Astrocyte (in vitro differentiated cells and primary cell): ENCODE measurements around the gene KCNJ16. TPM values are rescaled to one million over a fixed set of nuclear protein-coding genes. Genes with fewer than 3 reads are reported as not detected.

Experiments
- DNase-seq: peaks from one replicate; pipeline ENCODE4 v3.0.0-alpha.2; 2010; ENCODE audit warnings: low read depth
- FAIRE-seq: peaks from 2 replicates; lab custom pipeline; 2011; peaks lifted over from hg19 to GRCh38; lab: Jason Lieb, UNC
- H2AFZ ChIP-seq: 2 replicates; pipeline ENCODE4 v1.6.0; 2012; ENCODE audit warnings: low read depth, low read length, inconsistent platforms
- H3K27ac ChIP-seq: 2 replicates; pipeline ENCODE4 v1.5.1; 2011; ENCODE audit warnings: low read depth, low read length, inconsistent platforms
- H3K27me3 ChIP-seq: 2 replicates; pipeline ENCODE4 v1.6.0; 2011; ENCODE audit warnings: low read length, inconsistent platforms; ENCODE audit not compliant: insufficient read depth
- H3K36me3 ChIP-seq: 2 replicates; pipeline ENCODE4 v1.5.1; 2011; ENCODE audit warnings: low read length, inconsistent platforms; ENCODE audit not compliant: insufficient read depth
- H3K4me1 ChIP-seq: 2 replicates; pipeline ENCODE4 v1.5.1; 2011; ENCODE audit warnings: low read length, inconsistent platforms; ENCODE audit not compliant: insufficient read depth
- H3K4me2 ChIP-seq: 2 replicates; pipeline ENCODE4 v1.6.0; 2012; ENCODE audit warnings: low read length, inconsistent platforms
- H3K4me3 ChIP-seq: 2 replicates; pipeline ENCODE4 v1.5.1; 2011; ENCODE audit warnings: low read depth, mild to moderate bottlenecking, low read length, inconsistent platforms; ENCODE audit not compliant: insufficient read depth
- H3K79me2 ChIP-seq: 2 replicates; pipeline ENCODE4 v1.6.0; 2012; ENCODE audit warnings: mild to moderate bottlenecking, low read length, inconsistent platforms; ENCODE audit not compliant: insufficient read depth
- H3K9ac ChIP-seq: 2 replicates; pipeline ENCODE4 v1.6.0; 2012; ENCODE audit warnings: mild to moderate bottlenecking, low read length, inconsistent platforms
- H3K9me3 ChIP-seq: 2 replicates; pipeline ENCODE4 v1.5.1; 2012; ENCODE audit warnings: low read depth, mild to moderate bottlenecking, low read length, inconsistent platforms; ENCODE audit not compliant: insufficient read depth
- H4K20me1 ChIP-seq: 2 replicates; pipeline ENCODE4 v1.6.0; 2012; ENCODE audit warnings: low read length, inconsistent platforms; ENCODE audit not compliant: insufficient read depth
- H3K27ac Mint-ChIP-seq: one replicate; pipeline ENCODE4 v1.8.0; 2021; ENCODE audit warnings: mild to moderate bottlenecking, mixed read lengths; ENCODE audit not compliant: unreplicated experiment
- H3K27me3 Mint-ChIP-seq: one replicate; pipeline ENCODE4 v1.8.0; 2021; ENCODE audit warnings: low read depth, mixed read lengths; ENCODE audit not compliant: unreplicated experiment
- H3K36me3 Mint-ChIP-seq: one replicate; pipeline ENCODE4 v1.8.0; 2021; ENCODE audit warnings: low read depth, mixed read lengths; ENCODE audit not compliant: unreplicated experiment
- H3K4me1 Mint-ChIP-seq: one replicate; pipeline ENCODE4 v1.8.0; 2021; ENCODE audit warnings: low read depth, mixed read lengths; ENCODE audit not compliant: unreplicated experiment
- H3K4me3 Mint-ChIP-seq: one replicate; pipeline ENCODE4 v1.8.0; 2021; ENCODE audit warnings: mild to moderate bottlenecking, moderate library complexity, mixed read lengths; ENCODE audit not compliant: unreplicated experiment
- H3K9me3 Mint-ChIP-seq: one replicate; pipeline ENCODE4 v1.8.0; 2021; ENCODE audit warnings: mild to moderate bottlenecking, mixed read lengths; ENCODE audit not compliant: unreplicated experiment
- CTCF ChIP-seq: IDR thresholded peaks from 2 replicates; pipeline ENCODE4 v1.5.1; 2011; ENCODE audit warnings: low read depth, mild to moderate bottlenecking, inconsistent platforms, low read length, moderate library complexity; ENCODE audit not compliant: insufficient read depth
- EZH2 ChIP-seq: IDR thresholded peaks from 2 replicates; pipeline ENCODE4 v1.6.1; 2012; ENCODE audit warnings: mild to moderate bottlenecking, low read length, inconsistent platforms; ENCODE audit not compliant: insufficient read depth
- total RNA-seq: library from RNA; stranded (reverse); gene quantifications from 2 replicates; pipeline ENCODE4 v1.2.1, GENCODE V29; 2021

KCNJ16 gene
- total RNA-seq, 1 donor from 2014 or later = 0.73 TPM

DNA sequence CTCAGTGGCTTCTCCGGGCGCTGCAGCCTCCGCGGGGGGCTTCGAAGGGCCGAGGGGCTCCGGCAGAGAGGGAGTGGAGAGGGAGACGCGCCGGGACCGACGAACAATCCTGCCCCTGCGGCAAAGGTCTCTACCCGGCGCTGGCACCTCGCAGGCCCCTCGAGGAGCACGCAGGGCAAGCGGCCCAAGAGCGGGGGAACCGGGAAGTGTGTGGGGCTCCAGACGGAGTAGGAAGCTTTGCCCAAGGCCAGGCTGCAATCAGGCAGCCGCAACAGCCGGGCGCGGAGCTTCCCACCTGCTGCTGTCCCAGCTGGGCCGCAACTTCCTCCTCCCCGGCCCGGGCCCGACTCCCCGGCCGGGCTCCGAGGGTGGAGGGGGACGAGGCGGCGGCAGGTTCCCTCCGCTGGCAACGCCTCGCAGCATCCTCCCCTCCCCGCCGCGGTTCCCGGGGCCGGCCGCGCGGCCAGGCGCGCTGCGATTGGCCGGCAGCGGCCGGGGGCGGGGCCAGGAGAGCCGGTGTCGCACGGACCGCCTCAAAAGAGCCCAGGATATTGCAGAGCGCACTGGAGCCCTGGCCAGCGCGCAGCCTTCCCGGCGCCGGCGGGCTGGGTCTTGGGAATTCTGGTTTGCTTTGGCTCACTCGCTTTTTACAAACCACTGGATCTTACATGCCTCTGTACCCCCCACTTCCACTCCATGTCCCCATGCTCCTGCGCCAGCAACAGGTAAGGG lies 94.1 kb downstream of the KCNJ16 start, which contains the start of gene KCNJ2:
TSS of gene KCNJ2 (plus strand) at position 556 of the 732 bp plus-strand sequence. CDS start 5,508 bp downstream, outside the sequence.
- peaks cover 19% of the 10 kb centered on the region for H3K4me1 Mint-ChIP-seq
- peak within 1 kb of the TSS; percentile 58 for H3K27ac ChIP-seq
- H3K79me2 ChIP-seq = peaks cover 39% of the 10 kb centered on the region
- no peaks in the 10 kb centered on the region for H3K9me3 Mint-ChIP-seq
- H3K4me2 ChIP-seq = peak within 1 kb of the TSS; percentile 99
- peaks cover 12% of the 10 kb centered on the region for H3K4me1 ChIP-seq
- no peaks in the 10 kb centered on the region for H3K36me3 ChIP-seq
- H3K36me3 Mint-ChIP-seq = no peaks in the 10 kb centered on the region
- no peaks in the 10 kb centered on the region for H3K27me3 Mint-ChIP-seq
- no peaks in the 10 kb centered on the region for H4K20me1 ChIP-seq
- peak within 1 kb of the TSS; percentile 77 for H2AFZ ChIP-seq
- FAIRE-seq (no peak), DNase-seq (peak; percentile 62)
- peak within 1 kb of the TSS; percentile 87 for H3K4me3 ChIP-seq
- peak within 1 kb of the TSS; percentile 82 for H3K9ac ChIP-seq
- peak within 1 kb of the TSS; percentile 87 for H3K27ac Mint-ChIP-seq
- TF ChIP-seq EZH2 = no peak
- no peak for TF ChIP-seq CTCF
- H3K9me3 ChIP-seq = no peaks in the 10 kb centered on the region
- H3K4me3 Mint-ChIP-seq = peak within 1 kb of the TSS; percentile 94
- no peaks in the 10 kb centered on the region for H3K27me3 ChIP-seq

DNA sequence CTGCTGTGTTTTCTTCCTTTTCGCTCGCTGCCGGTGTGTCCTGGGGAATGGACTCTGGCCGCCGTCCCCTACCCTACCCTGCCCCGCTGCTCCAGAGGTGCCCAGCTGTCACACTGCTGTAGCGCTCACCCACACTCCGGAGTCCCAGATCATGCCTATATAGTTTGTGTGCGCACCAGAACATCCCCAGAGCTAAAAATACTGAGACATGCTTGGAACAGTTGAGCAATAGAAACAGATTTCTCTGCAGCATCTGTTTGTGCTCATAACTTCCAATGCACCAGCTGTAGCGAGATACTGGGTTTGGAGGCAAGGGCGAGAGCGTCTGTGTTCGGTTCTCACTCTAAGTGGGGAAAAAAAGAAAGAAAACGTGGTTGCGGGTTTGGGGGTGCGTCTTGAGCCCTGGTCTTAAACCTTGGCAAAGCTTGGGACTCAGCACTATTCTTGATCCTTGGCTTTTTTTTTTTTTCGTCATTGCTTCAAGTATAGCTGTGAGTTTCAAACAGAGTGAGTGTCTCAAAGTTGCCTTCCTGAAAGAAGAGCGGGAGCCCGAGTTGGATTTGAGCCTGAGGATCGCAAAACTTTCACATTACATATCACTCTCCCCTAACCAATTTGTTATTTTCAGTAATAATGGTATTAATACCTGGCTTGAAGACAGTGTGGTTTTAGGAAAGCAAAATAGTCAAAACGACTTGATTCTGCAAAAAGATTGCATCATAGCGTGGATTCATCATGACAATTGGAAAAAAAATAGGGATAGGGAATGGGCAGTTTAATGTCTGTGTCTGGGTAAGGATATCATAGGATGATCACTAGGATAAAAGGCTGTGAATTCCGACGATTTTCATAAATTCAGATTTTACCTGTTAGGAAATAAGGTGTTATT lies 94.9 kb downstream of the KCNJ16 start:
- peak overlapping the region; percentile 87 for H3K4me3 ChIP-seq
- FAIRE-seq (no peak), DNase-seq (no peak)
- H3K4me1 ChIP-seq = peaks cover 12% of the 10 kb centered on the region
- peak overlapping the region; percentile 99 for H3K4me2 ChIP-seq
- H3K9me3 Mint-ChIP-seq = no peaks in the 10 kb centered on the region
- no peaks in the 10 kb centered on the region for H4K20me1 ChIP-seq
- peaks cover 19% of the 10 kb centered on the region for H3K4me1 Mint-ChIP-seq
- H3K27ac Mint-ChIP-seq = peak overlapping the region; percentile 2
- H3K27me3 Mint-ChIP-seq = no peaks in the 10 kb centered on the region
- TF ChIP-seq EZH2 = no peak
- no peak for TF ChIP-seq CTCF
- H3K79me2 ChIP-seq = peaks cover 44% of the 10 kb centered on the region
- no peaks in the 10 kb centered on the region for H3K36me3 ChIP-seq
- peak overlapping the region; percentile 82 for H3K9ac ChIP-seq
- peak overlapping the region; percentile 93 for H3K4me3 Mint-ChIP-seq
- no peaks in the 10 kb centered on the region for H3K27me3 ChIP-seq
- no peaks in the 10 kb centered on the region for H3K36me3 Mint-ChIP-seq
- H3K27ac ChIP-seq = no peak overlapping the region
- peak overlapping the region; percentile 77 for H2AFZ ChIP-seq
- H3K9me3 ChIP-seq = no peaks in the 10 kb centered on the region
